ENCODE data around the gene ADAM17.
"Not testable (repeated sequence)": the region's sequence is repeated elsewhere in the genome, so short reads cannot be mapped to it uniquely, and the experiment has no call there.

DNA sequence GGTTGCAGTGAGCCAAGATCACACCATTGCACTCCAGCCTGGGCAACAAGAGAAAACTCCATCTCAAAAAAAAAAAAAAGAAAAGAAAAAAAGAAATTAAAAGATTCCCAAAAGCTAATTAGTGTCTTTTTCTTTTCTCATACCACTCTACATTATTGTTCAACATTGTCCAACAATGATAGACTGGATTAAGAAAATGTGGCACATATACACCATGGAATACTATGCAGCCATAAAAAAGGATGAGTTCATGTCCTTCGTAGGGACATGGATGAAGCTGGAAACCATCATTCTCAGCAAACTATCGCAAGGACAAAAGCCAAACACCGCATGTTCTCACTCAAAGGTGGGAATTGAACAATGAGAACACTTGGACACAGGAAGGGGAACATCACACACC is 41.7 kb downstream of the ADAM17 start:
- TF ChIP-seq, protein P1, sequence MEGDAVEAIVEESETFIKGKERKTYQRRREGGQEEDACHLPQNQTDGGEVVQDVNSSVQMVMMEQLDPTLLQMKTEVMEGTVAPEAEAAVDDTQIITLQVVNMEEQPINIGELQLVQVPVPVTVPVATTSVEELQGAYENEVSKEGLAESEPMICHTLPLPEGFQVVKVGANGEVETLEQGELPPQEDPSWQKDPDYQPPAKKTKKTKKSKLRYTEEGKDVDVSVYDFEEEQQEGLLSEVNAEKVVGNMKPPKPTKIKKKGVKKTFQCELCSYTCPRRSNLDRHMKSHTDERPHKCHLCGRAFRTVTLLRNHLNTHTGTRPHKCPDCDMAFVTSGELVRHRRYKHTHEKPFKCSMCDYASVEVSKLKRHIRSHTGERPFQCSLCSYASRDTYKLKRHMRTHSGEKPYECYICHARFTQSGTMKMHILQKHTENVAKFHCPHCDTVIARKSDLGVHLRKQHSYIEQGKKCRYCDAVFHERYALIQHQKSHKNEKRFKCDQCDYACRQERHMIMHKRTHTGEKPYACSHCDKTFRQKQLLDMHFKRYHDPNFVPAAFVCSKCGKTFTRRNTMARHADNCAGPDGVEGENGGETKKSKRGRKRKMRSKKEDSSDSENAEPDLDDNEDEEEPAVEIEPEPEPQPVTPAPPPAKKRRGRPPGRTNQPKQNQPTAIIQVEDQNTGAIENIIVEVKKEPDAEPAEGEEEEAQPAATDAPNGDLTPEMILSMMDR (conservative IDR thresholded peaks at IDR 0.05; ENCODE audit: low read length) = not testable (repeated sequence)
- not testable (repeated sequence) for TF ChIP-seq EZH2phosphoT487 (IDR thresholded peaks at IDR 0.05; ENCODE audit: borderline replicate concordance, low read depth, low read length)

Measured in OCI-LY7 (cell line).